Fibroblast of skin of right biceps (primary cell): Measurements from ENCODE around the gene ITGB2.

Experiments used
- DNase-seq: peaks from one replicate; pipeline ENCODE4 v3.0.0-alpha.2; 2013

The ITGB2 gene

GRCh38 chr21:44920694-44921604, at the start of gene ITGB2:
Gene ITGB2, minus strand, starts transcription at chr21:44920899. Its CDS starts 10,117 bp downstream, at chr21:44910782.
- DNase-seq = no peak

GRCh38 chr21:44969931-44970755, 49.4 kb upstream of the ITGB2 start:
- peak; percentile 92 for DNase-seq

GRCh38 chr21:44969066-44969670, 48.5 kb upstream of the ITGB2 start:
- no peak for DNase-seq

DNA sequence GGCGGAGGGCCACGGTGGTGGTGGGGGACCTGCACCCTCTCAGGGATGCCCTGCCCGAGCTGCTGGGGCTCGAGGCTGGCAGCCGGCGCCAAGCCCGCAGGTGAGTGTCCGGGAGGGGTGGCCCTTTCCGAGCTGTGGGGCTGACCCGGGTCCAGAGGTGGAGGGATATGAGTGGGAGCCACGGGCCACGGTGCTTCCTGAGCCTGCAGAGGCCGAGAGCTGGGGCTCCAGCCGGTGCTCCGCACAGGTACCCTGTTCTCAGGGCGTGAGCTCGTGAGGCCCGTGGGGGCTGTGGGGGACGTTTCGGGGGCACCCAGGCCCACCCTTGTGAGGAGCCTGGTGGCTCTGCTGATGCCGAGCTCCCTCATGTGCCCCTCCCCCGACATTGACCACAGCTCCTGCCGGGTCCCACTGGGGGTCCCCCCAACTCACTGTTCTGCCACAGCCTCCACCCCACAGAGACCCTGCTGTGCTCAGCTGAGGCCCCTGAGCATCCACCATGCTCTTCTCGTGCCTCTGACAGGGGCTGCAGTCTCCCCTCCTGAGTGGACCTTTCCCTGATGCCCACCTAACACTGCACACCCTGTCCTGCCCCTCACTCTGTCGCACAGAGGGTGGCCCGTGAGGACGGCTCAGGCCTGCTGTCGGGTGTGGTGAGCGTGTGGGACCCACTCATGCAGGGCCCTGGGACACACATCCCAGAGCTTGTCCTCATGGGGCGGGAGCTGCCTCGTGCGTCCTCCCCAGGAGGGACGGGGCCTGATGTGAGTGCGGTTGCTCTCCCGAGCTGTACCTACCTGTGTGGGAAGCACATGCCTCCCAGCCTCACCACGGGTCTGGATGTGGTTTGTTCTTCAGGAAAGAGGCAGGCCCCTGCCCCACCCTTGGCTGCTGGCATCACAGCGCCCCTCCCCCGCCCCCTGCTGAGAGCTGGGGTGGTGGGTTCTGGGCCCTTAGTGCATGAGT, 46.7 kb upstream of the ITGB2 start:
- no peak for DNase-seq

DNA sequence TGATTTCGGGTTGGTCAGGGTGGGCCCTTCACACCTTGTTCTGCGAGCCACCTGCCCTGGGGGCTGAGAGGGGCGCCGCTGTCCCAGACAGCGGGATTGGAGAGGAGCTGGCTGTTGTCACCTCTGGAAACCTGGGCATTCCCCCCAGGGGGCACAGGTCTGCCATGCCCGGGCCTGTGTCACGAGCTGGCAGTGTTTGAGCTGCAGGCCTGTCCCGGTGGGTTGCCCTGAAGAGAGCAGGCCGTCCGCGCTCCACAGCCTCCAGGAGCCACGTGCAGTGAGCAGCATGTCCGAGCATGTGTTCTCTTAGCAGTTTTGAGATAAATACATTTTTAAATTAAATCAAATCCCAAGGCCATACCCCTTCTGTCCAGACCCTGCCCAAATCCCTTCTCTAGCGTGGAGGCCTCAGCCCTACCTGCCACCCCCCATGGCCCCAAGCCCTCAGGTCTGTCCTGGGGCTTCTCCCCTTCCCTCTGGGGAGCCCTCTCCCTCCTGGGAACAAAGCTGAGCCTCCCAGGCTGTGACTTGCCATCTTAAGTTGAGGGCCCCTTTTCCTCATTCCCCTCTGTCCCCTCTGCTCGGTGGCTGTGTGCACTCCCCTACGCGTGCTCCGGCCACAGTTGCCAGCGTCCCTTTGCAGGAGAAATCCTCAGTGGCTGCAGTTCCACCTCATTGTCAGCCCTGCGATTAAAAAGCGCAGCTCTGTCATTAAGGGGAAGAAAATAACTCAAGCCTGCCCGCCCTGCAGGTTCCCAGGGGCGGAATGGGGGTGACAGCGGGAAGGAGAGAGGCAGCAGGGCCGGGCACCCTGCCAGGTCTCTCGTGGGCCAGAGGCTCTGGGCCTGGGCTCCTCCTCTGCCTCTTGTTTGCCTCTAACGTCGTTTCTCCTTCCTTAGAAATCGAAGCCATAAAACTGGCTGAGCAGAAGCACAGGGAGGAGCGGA, 45.7 kb upstream of the ITGB2 start:
- no peak for DNase-seq

- DNase-seq = peak; percentile 68
Observed at GRCh38 chr21:44965251-44966022, 44.7 kb upstream of the ITGB2 start.

GRCh38 chr21:44964381-44964780, 43.7 kb upstream of the ITGB2 start:
- no peak for DNase-seq

DNA sequence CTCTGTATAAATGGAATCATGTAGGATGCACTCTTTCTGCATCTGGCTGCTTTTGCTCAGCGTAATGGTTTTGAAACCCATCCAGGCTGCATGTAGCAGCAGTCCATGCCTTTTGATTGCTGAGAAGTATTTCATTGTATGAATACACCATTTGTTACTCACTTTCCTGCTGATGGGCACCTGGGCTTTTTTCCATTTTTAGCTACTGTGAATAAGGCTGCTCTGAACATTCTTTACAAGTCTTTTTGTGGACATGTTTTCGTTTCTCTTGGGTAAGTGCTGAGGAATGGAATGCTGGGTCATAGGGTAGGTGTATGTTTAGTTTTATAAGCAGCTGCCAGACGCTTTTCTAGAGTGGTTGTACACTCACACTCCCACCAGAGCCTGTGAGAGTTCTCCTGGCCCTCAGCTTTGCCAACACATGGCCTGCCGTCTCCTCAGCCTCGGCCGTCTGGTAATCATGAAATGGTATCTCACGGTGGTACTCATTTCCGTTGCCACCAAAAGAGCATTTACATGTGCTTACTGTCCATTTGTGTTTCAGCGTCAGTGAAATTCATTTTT, 41.8 kb upstream of the ITGB2 start:
- peak; percentile 98 for DNase-seq

- DNase-seq = no peak
Observed at GRCh38 chr21:44960141-44961092, 39.7 kb upstream of the ITGB2 start.

- no peak for DNase-seq
Observed at GRCh38 chr21:44959376-44960091, 38.8 kb upstream of the ITGB2 start.

DNA sequence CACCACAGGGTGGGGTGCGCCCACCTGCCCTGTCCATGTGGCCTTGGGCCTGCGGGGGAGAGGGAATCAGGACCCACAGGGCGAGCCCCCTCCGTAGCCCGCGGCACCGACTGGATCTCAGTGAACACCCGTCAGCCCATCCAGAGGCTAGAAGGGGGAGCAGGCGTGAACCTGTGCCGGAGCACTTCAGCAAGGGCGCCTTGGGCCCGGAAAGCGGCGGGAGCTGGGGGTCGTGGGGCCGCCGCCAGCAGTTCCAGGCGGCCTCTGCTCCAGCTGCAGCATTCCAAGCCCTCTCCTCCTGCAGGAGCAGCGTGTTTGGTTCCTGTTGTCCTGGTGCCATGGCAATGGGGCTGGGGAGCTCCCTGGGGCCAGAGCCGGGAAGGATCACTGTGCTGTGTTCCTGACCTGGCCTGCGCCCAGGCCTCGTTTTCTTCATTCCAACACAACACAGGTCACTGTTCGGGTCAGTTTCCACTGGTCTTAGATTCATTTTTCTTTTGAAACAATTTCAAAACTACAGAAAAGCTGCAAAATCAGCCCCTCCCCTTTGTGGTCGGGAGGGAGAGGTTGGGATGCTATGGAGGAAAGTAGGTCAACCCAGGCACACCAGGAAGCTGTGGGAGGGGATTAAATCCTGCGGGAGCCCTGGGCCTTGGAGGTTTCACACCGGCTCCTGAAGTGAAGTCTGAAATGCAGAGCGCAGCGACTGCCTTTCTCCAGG, 37.9 kb upstream of the ITGB2 start:
- peak; percentile 65 for DNase-seq

- DNase-seq = no peak
Observed at GRCh38 chr21:44957901-44958451, 37.3 kb upstream of the ITGB2 start.

- no peak for DNase-seq
Observed at GRCh38 chr21:44957047-44957831, 36.5 kb upstream of the ITGB2 start.

GRCh38 chr21:44956356-44957046, 35.8 kb upstream of the ITGB2 start:
- DNase-seq = no peak

DNA sequence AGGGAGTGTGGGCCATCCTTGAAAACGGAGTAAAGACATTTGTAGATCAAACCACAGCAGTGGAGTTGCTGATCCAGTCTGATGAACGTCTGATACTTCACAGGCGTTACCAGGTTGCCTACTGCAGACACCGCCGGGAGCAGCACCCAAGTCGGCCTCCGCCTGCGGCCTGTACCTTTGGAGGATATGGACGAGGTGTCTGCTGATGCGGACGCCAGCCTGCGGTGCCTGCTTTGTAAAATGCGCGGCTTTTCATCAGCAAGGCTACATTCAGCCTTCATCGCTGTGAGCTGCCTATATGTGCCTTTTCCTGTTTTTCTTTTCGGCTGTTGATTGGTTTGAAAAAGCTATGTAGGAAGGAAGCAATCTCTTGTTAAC, 35.1 kb upstream of the ITGB2 start:
- no peak for DNase-seq
